Stimulated activated CD8-positive, alpha-beta memory T cell treated with anti-CD3 and anti-CD28 coated beads, Interleukin-7, amount 100 ng/mL, for 1 hour (primary cell): Measurements from ENCODE around the gene XPR1.
"Not testable (repeated sequence)": the region's sequence is repeated elsewhere in the genome, so short reads cannot be mapped to it uniquely, and the experiment has no call there.

Experiments
- DNase-seq, 2 donors: peaks; one replicate each; pipeline ENCODE4 v3.0.0-alpha.2; 2020; ENCODE audit warnings: low read depth in 2 of 2

The XPR1 gene

DNA sequence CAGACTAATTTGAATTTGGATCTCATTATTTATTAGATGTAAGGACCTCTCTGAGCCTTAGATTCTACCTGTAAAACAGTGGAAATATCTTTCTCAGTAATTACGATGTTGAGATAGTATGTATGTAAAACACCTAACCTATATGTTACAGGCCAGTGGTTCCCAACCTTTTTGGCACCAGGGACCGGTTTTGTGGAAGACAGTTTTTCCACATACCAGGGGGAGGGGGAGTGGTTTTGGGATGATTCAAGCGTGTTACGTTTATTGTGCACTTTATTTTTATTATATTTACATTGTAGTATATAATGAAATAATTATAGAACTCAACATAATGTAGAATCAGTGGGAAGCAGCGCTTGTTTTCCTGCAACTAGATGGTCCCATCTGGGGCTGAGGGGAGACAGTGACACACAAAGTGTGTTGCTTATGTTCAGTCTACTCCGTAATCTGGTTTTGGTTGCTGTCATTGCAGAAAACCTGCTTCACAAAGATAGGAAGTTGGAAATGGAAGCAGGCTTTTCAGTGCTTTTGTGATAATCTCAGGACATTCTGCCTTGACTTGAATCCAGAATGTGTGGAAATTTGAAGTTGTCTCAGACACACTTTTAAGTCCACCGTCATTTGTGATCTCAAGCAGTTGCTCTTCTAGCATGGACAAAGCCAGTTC lies 12.8 kb downstream of the XPR1 start:
- no peak for DNase-seq

DNA sequence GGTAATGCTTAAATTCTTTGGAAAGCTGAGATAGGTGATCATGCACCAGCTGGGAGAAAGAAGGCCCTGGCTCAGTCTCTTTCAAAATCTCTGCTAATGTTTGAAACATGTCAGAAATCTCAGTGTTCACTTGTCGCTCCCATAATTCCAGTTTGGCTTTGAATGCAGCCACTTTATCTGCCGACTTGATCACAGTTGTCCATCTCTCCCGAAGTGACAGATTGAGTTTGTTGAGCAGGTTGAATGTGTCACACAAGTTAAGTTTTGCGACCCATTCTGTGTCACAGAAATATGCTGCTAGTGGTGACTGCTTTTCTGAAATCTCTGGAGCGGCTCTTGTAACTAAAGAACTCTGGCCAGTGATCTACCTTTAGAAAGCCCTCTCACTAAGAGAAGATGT lies 13.4 kb downstream of the XPR1 start:
- not testable (repeated sequence) for DNase-seq

DNA sequence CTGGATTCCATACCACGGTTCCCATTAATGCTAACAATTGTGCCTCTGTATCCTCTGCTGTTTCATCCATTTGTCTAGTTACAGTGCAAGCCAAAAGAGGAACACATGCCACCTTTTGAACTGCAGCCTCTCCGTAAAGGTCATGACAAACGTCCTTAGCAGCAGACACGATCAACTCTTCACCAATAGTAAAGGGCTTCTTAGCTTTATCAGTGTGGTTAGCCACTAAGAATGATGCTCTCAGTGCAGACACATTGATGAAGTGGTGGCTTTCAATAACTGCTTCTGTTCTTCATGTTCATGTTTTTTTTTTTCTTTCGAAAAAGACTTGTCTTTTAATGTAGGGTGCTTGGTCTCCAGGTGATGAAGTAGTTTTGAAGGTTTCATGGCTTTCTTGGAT lies 14.3 kb downstream of the XPR1 start:
- no peak for DNase-seq

DNA sequence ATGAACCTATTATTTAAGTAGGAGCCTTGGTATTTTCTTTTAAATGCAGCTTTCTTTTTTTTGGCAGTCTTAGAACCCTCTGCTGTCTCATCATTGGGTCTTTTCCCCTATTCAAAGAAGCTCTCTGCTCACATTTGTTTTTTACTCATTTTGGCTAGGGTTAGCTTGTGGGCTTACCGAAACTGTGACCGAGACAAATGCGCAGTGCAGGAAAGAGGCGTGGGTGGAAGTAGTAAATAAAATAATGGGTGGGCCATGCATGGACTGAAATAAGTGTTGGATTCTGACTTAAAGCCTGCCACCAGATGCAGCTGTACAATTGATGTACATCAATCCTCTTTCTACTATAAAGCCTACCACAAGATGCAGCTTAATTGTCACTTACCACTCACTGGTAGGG lies 14.7 kb downstream of the XPR1 start:
- DNase-seq, result no peak

DNA sequence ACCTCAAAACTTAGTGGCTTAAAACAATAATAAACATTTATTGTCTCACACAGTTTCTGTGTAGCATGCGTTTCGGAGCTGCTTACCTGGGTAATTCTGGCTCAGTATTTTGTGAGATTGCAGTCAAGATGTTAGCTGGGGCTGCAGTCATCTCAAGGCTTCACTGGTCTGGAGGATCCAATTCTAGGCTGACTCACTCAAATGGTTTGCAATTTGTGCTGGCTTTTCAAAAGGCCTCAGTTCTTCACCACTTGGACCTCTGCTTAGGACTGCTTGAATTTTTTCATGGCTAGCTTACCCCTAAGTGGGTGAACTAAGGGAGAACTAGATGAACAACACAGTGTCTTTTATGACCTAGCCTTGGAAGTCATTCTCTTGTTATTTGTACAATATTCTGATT lies 21.0 kb downstream of the XPR1 start:
- no peak for DNase-seq

DNA sequence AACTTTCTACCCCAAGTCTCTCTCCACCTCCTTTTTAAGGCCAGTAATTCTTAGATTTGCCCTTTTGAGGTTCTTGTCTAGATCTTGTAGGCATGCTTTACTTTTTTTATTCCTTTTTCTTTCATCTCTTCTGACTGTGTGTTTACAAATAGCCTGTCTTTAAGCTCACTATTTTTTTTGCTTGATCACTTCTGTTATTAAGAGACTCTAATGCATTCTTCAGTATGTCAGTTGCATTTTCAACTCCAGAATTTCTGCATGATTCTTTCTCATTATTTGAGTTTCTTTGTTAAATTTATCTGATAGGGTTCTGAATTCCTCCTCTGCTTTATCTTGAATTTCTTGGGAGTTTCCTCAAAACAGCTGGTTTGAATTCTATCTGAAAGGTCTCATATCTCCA lies 30.9 kb downstream of the XPR1 start:
- DNase-seq, result no peak

DNA sequence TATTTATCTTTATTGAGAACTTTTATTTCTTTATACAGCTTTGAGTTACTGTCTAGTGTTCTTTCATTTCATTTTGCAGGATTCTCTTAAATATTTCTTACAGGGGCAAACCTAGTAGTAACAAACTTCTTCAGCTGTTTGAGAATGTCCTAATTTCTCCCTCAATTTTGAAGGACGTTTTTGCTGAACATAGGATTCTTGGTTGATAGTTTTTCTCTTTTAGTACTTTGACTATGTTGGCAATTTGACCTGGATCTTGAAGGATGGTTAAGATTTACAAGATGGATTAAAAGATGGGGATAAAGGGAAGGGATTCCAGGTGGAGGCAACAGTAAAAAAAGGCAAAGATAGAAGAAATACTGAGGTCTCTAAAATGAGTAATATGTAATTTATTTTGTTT lies 38.9 kb downstream of the XPR1 start:
- no peak for DNase-seq

DNA sequence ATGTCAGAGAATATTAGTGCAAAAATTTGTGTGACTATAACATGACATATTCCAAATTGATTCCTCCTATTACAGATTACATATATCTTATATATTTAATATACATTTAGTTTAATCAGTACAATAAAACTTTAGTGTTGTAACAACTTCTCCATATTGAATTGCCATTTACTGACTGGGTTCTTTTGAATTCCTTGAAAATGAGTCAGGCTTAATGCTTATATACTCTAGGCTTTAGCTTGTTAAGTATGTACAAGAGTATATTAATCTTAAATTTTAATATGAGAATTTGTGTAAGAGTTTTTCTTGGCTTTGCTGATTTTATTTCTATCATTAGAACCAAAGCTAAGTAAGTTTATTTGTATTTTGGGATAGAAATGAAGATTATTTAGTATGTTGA lies 40.3 kb downstream of the XPR1 start:
- DNase-seq, result no peak

DNA sequence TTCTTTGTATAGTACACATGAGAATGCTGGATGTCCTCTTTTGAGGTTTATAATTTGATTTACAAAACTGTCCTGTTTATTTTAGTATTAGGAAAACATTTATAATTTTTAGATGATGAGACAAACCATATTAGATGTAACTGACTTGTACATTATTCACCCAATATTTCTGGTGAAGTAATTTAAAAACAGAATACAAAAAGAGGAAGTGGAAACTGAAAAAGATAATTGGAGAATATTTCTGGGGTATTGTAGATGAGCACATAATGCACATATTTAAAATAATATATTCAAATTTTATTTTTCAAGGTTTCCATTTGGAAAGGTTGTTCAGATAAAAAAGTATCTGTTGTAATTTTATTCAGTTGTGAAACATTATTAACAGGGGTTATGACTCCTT lies 40.7 kb downstream of the XPR1 start:
- DNase-seq, result no peak

DNA sequence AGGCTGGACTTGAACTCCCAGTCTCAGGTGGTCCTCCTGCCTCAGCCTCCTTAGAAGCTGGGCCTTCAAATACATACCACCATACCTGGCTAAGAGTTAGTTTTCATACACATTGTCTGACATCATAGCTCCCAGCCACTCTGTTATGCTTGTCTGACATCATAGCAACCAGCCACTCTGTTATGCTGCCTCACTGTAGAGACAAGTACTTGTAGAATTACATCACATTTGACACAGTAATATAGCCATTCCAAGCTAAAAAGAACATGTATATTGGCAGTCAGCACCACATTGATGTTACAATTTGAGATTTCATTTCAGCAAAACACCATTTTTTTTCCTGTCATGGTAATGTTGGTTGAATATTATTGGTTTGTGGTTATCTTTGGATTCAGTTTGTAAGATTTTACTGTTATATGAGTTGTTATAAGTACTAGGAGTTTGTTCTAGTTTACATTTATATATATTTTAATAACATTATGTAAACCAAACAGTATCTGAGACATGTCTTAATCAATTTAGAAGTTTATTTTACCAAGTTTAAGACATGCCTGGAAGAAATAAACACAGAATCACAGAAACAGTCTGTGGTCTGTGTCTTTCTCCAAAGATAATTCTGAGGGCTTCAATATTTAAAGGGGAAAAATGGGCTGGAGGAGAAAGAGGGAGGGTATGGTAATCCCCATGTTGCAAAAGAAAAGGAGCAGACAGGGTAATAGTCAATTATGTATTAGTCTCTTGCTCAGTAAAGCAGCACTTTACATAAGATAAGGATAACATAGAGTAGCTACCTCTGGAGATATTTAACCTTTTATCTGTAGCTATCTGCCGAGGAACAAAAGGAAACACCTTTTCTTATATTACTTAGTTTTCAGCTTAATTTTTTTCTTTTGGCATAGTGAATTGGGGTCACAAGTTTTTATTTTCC lies 43.0 kb downstream of the XPR1 start:
- DNase-seq, result no peak

DNA sequence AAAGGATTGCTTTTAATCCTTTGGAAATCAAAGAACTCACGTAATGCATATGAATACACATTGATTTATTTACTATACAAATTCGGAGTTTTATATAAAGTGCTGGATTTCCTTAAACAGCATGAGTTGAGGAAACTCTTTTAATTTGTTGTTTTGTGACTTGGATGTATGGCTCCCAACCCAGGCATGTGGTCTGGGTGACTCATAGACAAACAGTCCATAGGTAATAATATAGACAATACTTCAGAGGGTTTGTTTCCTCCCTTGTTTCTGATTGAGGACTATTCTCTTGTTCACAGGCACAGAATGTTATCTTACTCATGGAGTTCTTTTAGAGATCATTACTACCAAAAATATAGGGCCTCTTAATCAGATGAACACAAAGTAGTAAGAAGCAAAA lies 43.8 kb downstream of the XPR1 start:
- no peak for DNase-seq

DNA sequence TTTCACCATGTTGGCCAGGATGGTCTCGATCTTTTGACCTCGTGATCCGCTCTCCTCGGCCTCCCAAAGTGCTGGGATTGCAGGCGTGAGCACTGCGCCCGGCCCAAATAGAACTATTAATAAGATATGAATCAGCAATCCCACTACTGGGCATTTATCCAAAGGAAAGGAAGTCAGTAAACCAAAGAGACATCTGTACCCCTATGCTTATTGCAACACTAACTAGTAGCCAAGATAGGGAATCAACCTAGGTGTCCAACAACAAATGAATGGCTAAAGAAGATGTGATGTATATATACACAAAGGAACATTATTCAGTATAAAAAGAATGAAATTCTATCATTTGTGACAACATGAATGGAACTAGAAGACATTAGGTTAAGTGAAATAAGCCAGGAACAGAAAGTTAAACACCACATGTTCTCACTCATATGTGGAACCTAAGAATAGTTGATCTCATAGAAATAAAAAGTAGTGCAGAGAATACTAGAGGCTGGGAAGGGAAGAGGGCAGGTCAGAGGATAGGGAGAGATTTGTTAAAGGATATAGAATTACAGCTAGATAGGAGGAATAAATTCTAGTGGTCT lies 48.8 kb downstream of the XPR1 start:
- DNase-seq, result no peak

DNA sequence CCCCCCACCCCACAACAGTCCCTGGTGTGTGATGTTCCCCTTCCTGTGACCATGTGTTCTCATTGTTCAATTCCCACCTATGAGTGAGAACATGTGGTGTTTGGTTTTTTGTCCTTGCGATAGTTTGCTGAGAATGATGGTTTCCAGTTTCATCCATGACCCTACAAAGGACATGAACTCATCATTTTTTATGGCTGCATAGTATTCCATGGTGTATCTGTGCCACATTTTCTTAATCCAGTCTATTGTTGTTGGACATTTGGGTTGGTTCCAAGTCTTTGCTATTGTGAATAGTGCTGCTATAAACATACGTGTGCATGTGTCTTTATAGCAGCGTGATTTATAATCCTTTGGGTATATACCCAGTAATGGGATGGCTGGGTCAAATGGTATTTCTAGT lies 51.3 kb downstream of the XPR1 start:
- not testable (repeated sequence) for DNase-seq

DNA sequence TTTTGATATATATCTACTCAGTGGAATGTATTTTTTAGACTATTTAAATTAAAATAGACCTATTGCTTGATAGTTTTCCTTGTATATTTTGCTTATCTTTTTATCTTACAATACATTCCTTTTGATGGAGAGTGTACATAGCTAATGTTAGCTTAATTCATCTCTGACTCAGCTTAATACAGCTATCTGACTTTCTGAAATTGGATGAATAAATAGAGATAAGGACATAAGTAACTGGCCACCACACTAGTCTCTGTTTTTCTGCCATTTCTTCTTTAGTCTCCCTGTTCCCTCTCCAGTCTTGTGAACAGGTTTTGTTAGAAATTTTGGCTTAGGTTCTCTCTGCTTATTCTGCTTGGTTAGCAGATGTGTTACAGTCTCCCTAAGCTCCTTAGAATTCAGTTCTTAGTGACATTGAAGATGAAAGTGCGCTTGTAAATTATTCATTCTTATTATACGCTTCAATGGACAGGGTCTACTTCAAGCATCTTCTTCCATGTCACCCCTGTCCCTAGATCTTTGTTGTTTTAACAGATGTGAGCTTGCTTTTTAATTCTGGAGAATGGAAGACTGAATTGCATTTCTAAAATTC lies 59.6 kb downstream of the XPR1 start:
- no peak for DNase-seq

DNA sequence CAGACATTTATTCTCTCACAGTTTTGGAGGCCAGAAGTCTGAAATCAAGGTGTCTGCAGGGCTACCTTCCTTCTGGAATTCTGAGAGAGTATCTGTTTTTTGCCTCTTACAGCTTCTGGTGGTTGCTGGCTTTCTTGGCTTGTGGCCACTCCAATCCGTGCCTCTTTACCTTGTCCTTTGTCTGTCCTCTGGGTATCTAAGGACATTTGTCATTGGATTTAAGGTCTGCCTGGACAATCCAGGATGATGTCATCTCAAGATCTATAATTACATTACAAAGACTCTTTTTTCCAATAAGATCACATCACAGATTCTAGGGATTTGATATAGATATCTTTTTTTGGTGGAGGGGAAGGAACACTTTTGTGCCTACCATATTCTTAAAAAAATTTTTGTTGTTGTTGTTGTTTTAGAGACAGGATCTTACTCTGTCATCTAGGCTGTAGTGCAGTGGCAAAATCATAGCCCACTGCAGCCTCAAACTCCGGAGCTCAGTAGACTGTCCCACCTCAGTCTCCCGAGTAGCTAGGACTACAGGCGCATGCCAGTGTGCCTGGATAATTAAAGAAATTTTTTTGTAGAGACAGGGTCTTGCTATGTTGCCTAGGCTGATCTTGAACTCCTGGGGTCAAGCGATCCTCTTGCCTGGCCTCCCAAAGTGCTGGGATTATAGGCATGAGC lies 61.9 kb downstream of the XPR1 start:
- DNase-seq, result no peak

DNA sequence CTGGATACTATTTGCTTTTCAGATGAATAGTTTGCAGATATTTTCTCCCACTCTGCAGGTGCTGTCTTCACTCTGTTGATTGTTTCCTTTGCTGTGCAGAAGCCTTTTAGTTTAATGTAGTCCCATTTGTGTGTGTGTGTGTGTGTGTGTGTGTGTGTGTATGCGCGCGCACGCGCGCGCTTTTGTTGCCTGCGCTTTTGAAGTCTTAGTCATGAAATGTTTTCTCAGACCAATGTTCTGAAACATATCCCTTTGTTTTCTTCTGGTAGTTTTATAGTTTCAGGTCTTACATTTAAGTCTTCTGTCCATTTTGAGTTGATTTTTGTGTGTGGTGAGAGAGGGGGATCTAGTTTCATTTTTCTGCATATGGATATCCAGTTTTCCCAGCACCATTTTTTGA lies 63.5 kb downstream of the XPR1 start:
- no peak for DNase-seq

DNA sequence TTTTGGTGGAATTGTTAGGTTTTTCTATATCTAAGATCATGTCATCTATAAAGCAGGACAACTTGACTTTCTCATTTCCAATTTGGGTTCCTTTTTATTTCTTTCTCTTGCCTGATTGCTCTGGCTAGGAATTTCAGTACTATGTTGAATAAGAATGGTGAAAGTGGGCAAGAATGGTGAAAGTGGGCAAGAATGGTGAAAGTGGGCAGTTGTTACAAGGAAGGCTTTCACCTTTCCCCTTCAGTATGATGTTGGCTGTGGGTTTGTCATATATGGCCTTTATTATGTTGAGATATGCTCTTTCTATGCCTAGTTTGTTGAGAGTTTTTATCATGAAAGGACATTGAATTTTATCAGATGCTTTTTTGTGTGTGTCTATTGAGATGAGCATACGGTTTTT lies 64.5 kb downstream of the XPR1 start:
- no peak for DNase-seq

DNA sequence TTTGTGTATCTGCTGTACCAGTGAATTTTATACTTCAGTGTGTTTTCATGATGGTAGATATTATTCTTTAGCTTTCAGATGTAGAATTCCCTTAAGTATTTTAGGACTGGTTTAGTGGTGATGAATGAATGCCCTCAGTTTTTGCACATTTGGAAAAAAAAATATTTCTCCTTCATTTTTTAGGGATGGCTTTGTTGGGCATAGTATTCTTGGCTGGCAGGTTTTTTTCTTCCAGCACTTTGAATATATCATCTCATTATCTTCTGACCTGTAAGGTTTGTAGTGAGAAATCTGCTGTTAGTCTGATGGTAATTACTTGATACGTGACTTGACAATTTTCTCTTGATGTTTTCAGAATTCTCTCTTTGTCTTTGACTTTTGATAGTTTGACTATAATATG lies 66.8 kb downstream of the XPR1 start:
- DNase-seq, result no peak

DNA sequence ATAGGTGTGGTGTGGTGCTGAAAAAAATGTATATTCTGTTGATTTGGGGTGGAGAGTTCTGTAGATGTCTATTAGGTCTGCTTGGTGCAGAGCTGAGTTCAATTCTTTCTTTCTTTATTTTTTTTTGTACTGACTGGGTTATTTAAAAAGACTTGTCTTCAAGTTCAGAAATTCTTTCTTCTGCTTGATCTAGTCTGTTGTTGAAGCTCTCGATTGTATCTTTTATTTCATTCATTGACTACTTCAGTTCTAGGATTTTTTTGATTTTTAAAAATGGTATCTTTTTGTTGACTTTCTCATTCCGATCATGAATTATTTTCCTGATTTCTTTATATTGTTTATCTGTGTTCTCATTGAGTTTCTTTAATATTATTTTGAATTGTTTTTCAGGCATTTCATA lies 70.6 kb downstream of the XPR1 start:
- not testable (repeated sequence) for DNase-seq

DNA sequence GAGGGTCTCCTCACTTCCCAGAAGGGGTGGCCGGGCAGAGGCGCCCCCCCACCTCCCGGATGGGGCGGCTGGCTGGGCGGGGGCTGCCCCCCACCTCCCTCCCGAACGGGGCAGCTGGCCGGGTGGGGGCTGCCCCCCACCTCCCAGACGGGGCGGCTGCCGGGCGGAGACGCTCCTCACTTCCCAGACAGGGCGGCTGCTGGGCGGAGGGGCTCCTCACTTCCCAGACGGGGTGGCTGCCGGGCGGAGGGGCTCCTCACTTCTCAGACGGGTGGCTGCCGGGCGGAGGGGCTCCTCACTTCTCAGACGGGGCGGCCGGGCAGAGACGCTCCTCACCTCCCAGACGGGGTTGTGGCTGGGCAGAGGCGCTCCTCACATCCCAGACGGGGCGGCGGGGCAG lies 78.9 kb downstream of the XPR1 start:
- DNase-seq, result not testable (repeated sequence)

DNA sequence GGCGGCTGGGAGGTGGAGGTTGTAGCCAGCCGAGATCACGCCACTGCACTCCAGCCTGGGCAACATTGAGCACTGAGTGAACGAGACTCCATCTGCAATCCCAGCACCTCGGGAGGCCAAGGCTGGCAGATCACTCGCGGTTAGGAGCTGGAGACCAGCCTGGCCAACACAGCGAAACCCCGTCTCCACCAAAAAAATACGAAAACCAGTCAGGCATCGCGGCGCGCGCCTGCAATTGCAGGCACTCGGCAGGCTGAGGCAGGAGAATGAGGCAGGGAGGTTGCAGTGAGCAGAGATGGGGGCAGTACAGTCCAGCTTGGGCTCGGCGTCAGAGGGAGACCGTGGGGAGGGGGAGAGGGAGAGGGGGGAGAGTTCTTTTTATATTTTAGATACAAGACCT lies 79.4 kb downstream of the XPR1 start:
- not testable (repeated sequence) for DNase-seq

DNA sequence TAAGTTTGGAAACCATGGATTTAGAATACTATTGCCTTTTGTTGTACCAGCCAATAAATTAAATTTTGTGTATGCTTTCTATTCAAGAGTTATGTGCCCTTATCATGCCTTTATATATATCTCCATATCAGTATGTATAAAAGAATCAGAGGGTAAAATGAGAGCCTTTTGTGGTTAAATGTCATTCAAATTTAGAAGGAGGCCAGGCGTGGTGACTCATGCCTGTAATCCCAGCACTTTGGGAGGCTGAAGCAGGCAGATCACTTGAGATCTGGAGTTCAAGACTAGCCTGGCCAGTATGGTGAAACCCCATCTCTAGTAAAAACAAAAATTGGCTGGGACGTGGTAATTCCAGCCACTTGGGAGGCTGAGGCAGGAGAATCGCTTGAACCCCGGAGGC lies 88.9 kb downstream of the XPR1 start:
- no peak for DNase-seq
